ENCODE results near the gene NFYC. TPM values are rescaled to one million over a fixed set of nuclear protein-coding genes. Genes with fewer than 3 reads are reported as not detected.

The NFYC gene
- total RNA-seq, 2 donors from 2014 or later = 43.6 to 59.0 TPM

DNA sequence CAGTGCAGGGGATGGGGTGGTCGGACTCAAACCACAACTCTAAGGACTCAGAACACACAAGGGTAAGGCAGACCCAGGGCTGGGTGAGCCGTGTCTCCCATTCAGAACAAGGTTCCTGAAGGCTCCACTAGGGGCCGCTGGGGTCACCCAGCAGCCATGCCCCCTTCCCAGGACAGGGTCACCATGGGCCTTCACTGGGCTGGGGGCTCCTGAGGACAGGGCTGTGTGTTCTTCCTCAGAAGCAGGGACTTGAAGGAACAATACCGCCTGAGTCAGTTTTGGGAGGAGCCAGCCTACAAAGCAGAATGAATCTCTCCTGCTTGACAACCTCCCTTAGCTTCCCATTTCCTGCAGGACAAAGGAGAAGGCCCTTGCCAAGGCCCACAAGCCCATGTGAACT, 41.4 kb upstream of the NFYC start:
- 33 to 42% methylated on average over 3 to 4 of the region's 4 CpGs for WGBS, 2 experiments (ENCODE audit: insufficient coverage in 1 of 2, insufficient read length in 1 of 2)
- Mint-ChIP-seq H3K36me3 (ENCODE audit: low read depth) (no peaks in the 10 kb centered on the region), H3K4me3 (no peak overlapping the region), H3K4me1 (peaks cover 8% of the 10 kb centered on the region), H3K27ac (no peak overlapping the region), H3K27me3 (ENCODE audit: insufficient read depth) (peaks cover 3% of the 10 kb centered on the region), H3K9me3 (no peaks in the 10 kb centered on the region)
- no peaks in the 10 kb centered on the region for H3K27me3 ChIP-seq (ENCODE audit: control insufficient read depth, insufficient read depth, low read length, poor library complexity, severe bottlenecking)
- H3K4me3 ChIP-seq (ENCODE audit: low read length) = no peak overlapping the region
- no peak overlapping the region for H3K9ac ChIP-seq (ENCODE audit: extremely low read depth, low read length, poor library complexity, severe bottlenecking)
- peak; percentile 82 for TF ChIP-seq CTCF (conservative IDR thresholded peaks at IDR 0.05)
- H3K9me3 ChIP-seq (ENCODE audit: control insufficient read depth, low read length) = no peaks in the 10 kb centered on the region
- H3K36me3 ChIP-seq (ENCODE audit: control insufficient read depth, insufficient read depth, low read length) = no peaks in the 10 kb centered on the region
- no peak overlapping the region for H3K27ac ChIP-seq (ENCODE audit: low read depth, low read length)
- peak; percentile 85 for DNase-seq
- H3K4me1 ChIP-seq (ENCODE audit: control insufficient read depth, insufficient read depth, low read length) = no peaks in the 10 kb centered on the region

DNA sequence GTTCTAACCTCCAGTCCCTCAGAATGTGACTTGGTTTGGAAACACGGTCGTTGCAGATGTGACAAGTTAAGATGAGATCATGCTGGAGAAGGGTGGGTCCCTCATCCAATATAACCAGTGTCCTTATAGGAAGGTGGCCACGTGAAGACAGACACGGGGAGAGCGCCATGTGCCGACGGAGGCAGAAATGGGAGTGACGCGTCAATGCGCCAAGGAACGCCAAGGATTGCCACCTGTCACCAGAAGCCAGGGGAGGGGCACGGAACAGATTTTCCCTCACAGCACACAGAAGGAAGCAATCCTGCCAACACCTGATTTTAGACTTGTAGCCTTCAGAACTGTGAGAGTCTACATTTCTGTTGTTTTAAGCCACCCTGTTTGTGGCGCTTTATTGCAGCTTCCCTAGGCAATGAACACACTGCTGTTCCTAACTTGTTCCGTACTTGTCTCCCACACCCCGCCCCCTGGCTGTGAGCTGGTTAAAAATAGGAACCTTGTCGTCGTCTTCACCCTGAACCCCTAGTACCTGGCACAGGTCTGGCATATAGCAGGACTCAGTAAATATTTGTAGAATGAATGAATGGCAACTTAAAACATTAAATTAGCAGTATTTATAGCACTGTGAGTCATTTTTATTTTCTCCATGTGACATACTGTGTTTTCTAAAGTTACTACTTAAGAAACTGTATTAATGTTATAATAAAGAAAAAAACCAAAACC, 40.2 kb upstream of the NFYC start:
- no peak for DNase-seq
- H3K27me3 Mint-ChIP-seq (ENCODE audit: insufficient read depth) = peaks cover 3% of the 10 kb centered on the region
- peak; percentile 47 for TF ChIP-seq CTCF (conservative IDR thresholded peaks at IDR 0.05)
- H3K9me3 Mint-ChIP-seq = no peaks in the 10 kb centered on the region
- H3K4me1 Mint-ChIP-seq = peaks cover 8% of the 10 kb centered on the region
- H3K4me3 Mint-ChIP-seq = no peak overlapping the region
- no peaks in the 10 kb centered on the region for H3K4me1 ChIP-seq (ENCODE audit: control insufficient read depth, insufficient read depth, low read length)
- H3K27ac ChIP-seq (ENCODE audit: low read depth, low read length) = no peak overlapping the region
- H3K9ac ChIP-seq (ENCODE audit: extremely low read depth, low read length, poor library complexity, severe bottlenecking) = no peak overlapping the region
- H3K36me3 ChIP-seq (ENCODE audit: control insufficient read depth, insufficient read depth, low read length) = no peaks in the 10 kb centered on the region
- no peak overlapping the region for H3K27ac Mint-ChIP-seq
- no peaks in the 10 kb centered on the region for H3K36me3 Mint-ChIP-seq (ENCODE audit: low read depth)
- WGBS, 2 experiments (ENCODE audit: insufficient coverage in 1 of 2, insufficient read length in 1 of 2) = 88 to 94% methylated on average over 13 to 17 of the region's 17 CpGs
- no peak overlapping the region for H3K4me3 ChIP-seq (ENCODE audit: low read length)
- no peaks in the 10 kb centered on the region for H3K9me3 ChIP-seq (ENCODE audit: control insufficient read depth, low read length)
- no peaks in the 10 kb centered on the region for H3K27me3 ChIP-seq (ENCODE audit: control insufficient read depth, insufficient read depth, low read length, poor library complexity, severe bottlenecking)

DNA sequence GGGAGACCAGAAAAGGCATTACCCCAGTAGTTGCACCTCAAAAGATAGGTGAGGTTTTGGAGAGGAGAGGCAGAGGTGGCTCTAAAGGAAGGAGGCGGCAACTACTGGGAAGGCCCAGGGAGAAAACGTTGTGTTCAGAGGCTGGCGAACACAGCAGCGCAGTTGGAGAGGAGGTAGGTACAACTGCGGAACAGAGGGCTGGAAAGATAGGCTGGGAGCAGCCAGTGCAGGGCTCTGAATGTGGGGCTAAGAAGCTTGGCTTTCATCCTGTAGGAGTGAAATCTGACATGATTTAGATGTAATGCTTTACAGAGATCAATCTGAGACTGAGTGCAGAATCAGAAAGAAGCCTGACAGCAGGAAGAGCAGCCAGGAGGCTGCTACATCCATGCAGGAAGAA, 39.0 kb upstream of the NFYC start:
- Histone ChIP-seq H3K27ac (ENCODE audit: low read depth, low read length) (no peak overlapping the region), H3K9ac (ENCODE audit: extremely low read depth, low read length, poor library complexity, severe bottlenecking) (no peak overlapping the region), H3K4me1 (ENCODE audit: control insufficient read depth, insufficient read depth, low read length) (no peaks in the 10 kb centered on the region), H3K4me3 (ENCODE audit: low read length) (no peak overlapping the region), H3K27me3 (ENCODE audit: control insufficient read depth, insufficient read depth, low read length, poor library complexity, severe bottlenecking) (no peaks in the 10 kb centered on the region), H3K9me3 (ENCODE audit: control insufficient read depth, low read length) (no peaks in the 10 kb centered on the region), H3K36me3 (ENCODE audit: control insufficient read depth, insufficient read depth, low read length) (no peaks in the 10 kb centered on the region)
- no peaks in the 10 kb centered on the region for H3K36me3 Mint-ChIP-seq (ENCODE audit: low read depth)
- no peaks in the 10 kb centered on the region for H3K9me3 Mint-ChIP-seq
- no peak for TF ChIP-seq CTCF (conservative IDR thresholded peaks at IDR 0.05)
- 85 to 88% methylated on average over 5 of the region's 5 CpGs for WGBS, 2 experiments (ENCODE audit: insufficient coverage in 1 of 2, insufficient read length in 1 of 2)
- H3K4me1 Mint-ChIP-seq = peaks cover 8% of the 10 kb centered on the region
- H3K27me3 Mint-ChIP-seq (ENCODE audit: insufficient read depth) = peaks cover 3% of the 10 kb centered on the region
- H3K4me3 Mint-ChIP-seq = no peak overlapping the region
- DNase-seq = no peak
- H3K27ac Mint-ChIP-seq = no peak overlapping the region
